GM21786 (cell line): ENCODE data around the gene MAF.

Experiments
- ATAC-seq: cut with Tn5 transposase; IDR thresholded peaks from one replicate; pipeline ENCODE4 v1.9.1; 2021; ENCODE audit not compliant: unreplicated experiment

The MAF gene

GRCh38 chr16:79613009-79613408, 12.5 kb upstream of the MAF start:
- no peak for ATAC-seq

GRCh38 chr16:79612207-79612606, 11.7 kb upstream of the MAF start:
- no peak for ATAC-seq

- ATAC-seq, result no peak
These were observed 10.2 kb upstream of the MAF start for GRCh38 chr16:79610771-79611170.

- ATAC-seq, result no peak
These were observed 9.3 kb upstream of the MAF start for GRCh38 chr16:79609861-79610260.

GRCh38 chr16:79608976-79609375, 8.4 kb upstream of the MAF start:
- no peak for ATAC-seq

GRCh38 chr16:79607587-79607986, 7.0 kb upstream of the MAF start:
- no peak for ATAC-seq

GRCh38 chr16:79605999-79606398, 5.5 kb upstream of the MAF start:
- no peak for ATAC-seq

GRCh38 chr16:79603055-79603454, 2.5 kb upstream of the MAF start:
- ATAC-seq, result no peak

GRCh38 chr16:79602628-79603014, 2.1 kb upstream of the MAF start:
- ATAC-seq, result no peak

GRCh38 chr16:79601931-79602627, 1.5 kb upstream of the MAF start:
- no peak for ATAC-seq

GRCh38 chr16:79601092-79601930, 774 bp upstream of the MAF start:
- ATAC-seq, result no peak

- no peak for ATAC-seq
These were observed 500 bp downstream of the MAF start for GRCh38 chr16:79599837-79600637.

- no peak for ATAC-seq
These were observed 1.2 kb downstream of the MAF start for GRCh38 chr16:79599256-79599836.

GRCh38 chr16:79598348-79599181, 2.0 kb downstream of the MAF start:
- ATAC-seq, result no peak

- no peak for ATAC-seq
These were observed 2.5 kb downstream of the MAF start for GRCh38 chr16:79598063-79598347.

- ATAC-seq, result no peak
These were observed 3.1 kb downstream of the MAF start for GRCh38 chr16:79597277-79598062.

GRCh38 chr16:79595931-79596450, 4.5 kb downstream of the MAF start:
- ATAC-seq, result no peak

GRCh38 chr16:79595231-79595641, 5.3 kb downstream of the MAF start:
- ATAC-seq, result no peak

GRCh38 chr16:79593754-79594153, 6.8 kb downstream of the MAF start:
- ATAC-seq, result no peak
